ENCODE data around the gene SPATA3. TPM values are rescaled to one million over a fixed set of nuclear protein-coding genes. Genes with fewer than 3 reads are reported as not detected.
A peak's percentile ranks its signal among the peaks of the same experiment; 100 is the strongest.

SPATA3 gene
- total and polyA plus RNA-seq, 2 of the 8 experiments (the other 6 are each of a cell fraction or from before 2014, with no cell fraction given) = not detected

GRCh38 chr2:231052494-231053451 is 56.9 kb downstream of the SPATA3 start:
- H3K4me2 ChIP-seq (ENCODE audit: insufficient read depth in 1 of 2, low read depth in 2 of 2, low read length in 2 of 2) = peak overlapping the region; percentile 66 to 78
- peak overlapping the region; percentile 68; the same call in 1 of the 2 replicates for H2BK12ac ChIP-seq (ENCODE audit: low read depth, low read length)
- ChIA-PET CTCF (ENCODE audit: partially characterized antibody) (interaction anchor here (0.7 to 3.4 kb wide), 37 partner anchors 9 to 245 kb away, joined by 3 to 38 read pairs (median 4); partner anchors contain the start of genes GPR55 and SPATA3), POLR2A (ENCODE audit: partially characterized antibody) (interaction anchor here (0.9 to 1.5 kb wide), 4 partner anchors 10 to 411 kb away, joined by 3 to 4 read pairs (median 4); partner anchors contain the start of gene NCL)
- no peak for FAIRE-seq
- peak overlapping the region; percentile 86 for H2AFZ ChIP-seq (ENCODE audit: low read length)
- H3K27me3 ChIP-seq (replicated peaks in 1 of 4; ENCODE audit: control insufficient read depth in 3 of 4, extremely low read depth in 1 of 4, insufficient read depth in 3 of 4, low read length in 3 of 4) = peaks cover 0 to 35% (median 17%) of the 10 kb centered on the region in 4 experiments; a peak in 6 of 7 replicates
- peaks cover 10% of the 10 kb centered on the region for H3K23me2 ChIP-seq (ENCODE audit: low read depth, low read length)
- no peak overlapping the region for H3K4ac ChIP-seq (replicated peaks; ENCODE audit: insufficient read length, low read depth, low read length)
- H2BK5ac ChIP-seq (ENCODE audit: low read depth, low read length) = no peak overlapping the region; the same call in 1 of the 2 replicates
- no peak overlapping the region for H4K91ac ChIP-seq (replicated peaks; ENCODE audit: insufficient read length, low read length)
- no peak overlapping the region for H3K23ac ChIP-seq (ENCODE audit: insufficient read length)
- H4K5ac ChIP-seq (ENCODE audit: insufficient read length, low read depth, low read length) = no peak overlapping the region
- H3K56ac ChIP-seq (replicated peaks; ENCODE audit: insufficient read length, low read depth, low read length) = no peak overlapping the region
- no peak overlapping the region for H2BK120ac ChIP-seq (replicated peaks; ENCODE audit: low read depth, low read length)
- H2BK15ac ChIP-seq (ENCODE audit: low read length) = peak overlapping the region; percentile 72; the same call in 1 of the 2 replicates
- peaks cover 8% of the 10 kb centered on the region in 2 experiments for H3K79me2 ChIP-seq (ENCODE audit: control insufficient read depth in 1 of 2, insufficient read depth in 2 of 2, low read length in 2 of 2)
- H3K9me3 ChIP-seq (ENCODE audit: insufficient read depth in 2 of 2, low read depth in 1 of 2, low read length in 1 of 2) = no peaks in the 10 kb centered on the region
- H3K4me1 ChIP-seq (replicated peaks in 1 of 4; ENCODE audit: control insufficient read depth in 3 of 4, insufficient read depth in 4 of 4, low read length in 3 of 4) = peaks cover 3 to 7% (median 5%) of the 10 kb centered on the region in 4 experiments
- no peaks in the 10 kb centered on the region for H3K79me1 ChIP-seq (ENCODE audit: low read depth, low read length)
- no peak overlapping the region for H2AK5ac ChIP-seq (ENCODE audit: low read depth, low read length)
- H3K18ac ChIP-seq (ENCODE audit: extremely low read depth, low read length) = peak overlapping the region; percentile 62
- WGBS, 2 experiments (ENCODE audit: extremely low coverage in 1 of 2, insufficient coverage in 1 of 2, insufficient read length in 1 of 2, insufficient replicate concordance in 2 of 2, low coverage in 1 of 2, low lambda C conversion rate in 2 of 2, missing lambda C conversion rate in 1 of 2) = 25% methylated on average over 43 of the region's 62 CpGs; no CpG with 5 or more reads in 1 of the 2 experiments
- no peaks in the 10 kb centered on the region for H3K36me3 ChIP-seq (ENCODE audit: control insufficient read depth in 2 of 4, insufficient read depth in 4 of 4, low read length in 3 of 4)
- no peak overlapping the region for H3K27ac ChIP-seq (ENCODE audit: low read depth, low read length)
- DNase-seq (ENCODE audit: low read depth in 1 of 2, low spot score in 2 of 2) = peak in 1 of 2 experiments; percentile 90
- H3K14ac ChIP-seq (ENCODE audit: insufficient read length) = no peak overlapping the region
- H2BK20ac ChIP-seq (ENCODE audit: low read length) = peak overlapping the region; percentile 94; the same call in 1 of the 2 replicates
- H3K4me3 ChIP-seq (ENCODE audit: extremely low read depth in 1 of 4, insufficient read depth in 2 of 4, low read depth in 3 of 4, low read length in 4 of 4) = peak overlapping the region; percentile 36 to 59 (median 50)
- peak overlapping the region; percentile 66 for H4K8ac ChIP-seq (ENCODE audit: extremely low read depth, insufficient read depth, low read length)
- peaks cover 0 to 2% of the 10 kb centered on the region in 2 experiments for H4K20me1 ChIP-seq (replicated peaks in 1 of 2; ENCODE audit: control insufficient read depth in 1 of 2, insufficient read depth in 2 of 2, low read length in 2 of 2)
- H3K9ac ChIP-seq (replicated peaks in 1 of 4; ENCODE audit: extremely low read depth in 1 of 4, low read depth in 3 of 4, low read length in 3 of 4) = peak overlapping the region in 1 of 4 experiments; percentile 14; a peak in 2 of 7 replicates
- TF ChIP-seq TBP (IDR thresholded peaks at IDR 0.05; ENCODE audit: low read depth, low read length) (peak; percentile 39; the same call in 1 of the 2 replicates), SAP30 (IDR thresholded peaks at IDR 0.05; ENCODE audit: insufficient read depth, insufficient replicate concordance, low read length) (no peak), GABPA (IDR thresholded peaks at IDR 0.05; ENCODE audit: borderline replicate concordance, insufficient read depth, low read length) (no peak; the same call in 1 of the 2 replicates), EZH2 (IDR thresholded peaks at IDR 0.05; ENCODE audit: low read depth, low read length, severe bottlenecking) (no peak), SIRT6 (IDR thresholded peaks at IDR 0.05; ENCODE audit: low read length) (no peak), POLR2AphosphoS5 (IDR thresholded peaks at IDR 0.05; ENCODE audit: low read depth, low read length) (no peak), SP4 (IDR thresholded peaks at IDR 0.05; ENCODE audit: low read length) (0 out of 2 replicates have a peak, but pooled peaks have one; percentile 45), TCF12 (IDR thresholded peaks at IDR 0.05; ENCODE audit: low read depth, low read length) (no peak), SUZ12 (IDR thresholded peaks at IDR 0.05; ENCODE audit: low read length) (peak; percentile 40; the same call in 1 of the 2 replicates), CBX8 (IDR thresholded peaks at IDR 0.05; ENCODE audit: borderline replicate concordance, low read depth, low read length) (no peak), JUND (IDR thresholded peaks at IDR 0.05; ENCODE audit: low read length) (no peak)
